GM12878 (cell line): Measurements from ENCODE around the gene TOE1. TPM values are rescaled to one million over a fixed set of nuclear protein-coding genes. Genes with fewer than 3 reads are reported as not detected.

Experiments used
- ATF7 ChIP-seq: fragments of 450-650 bp; IDR thresholded peaks from 2 replicates; pipeline ENCODE4 v1.6.1; 2016; ENCODE audit warnings: low read depth, mild to moderate bottlenecking
- CEBPB ChIP-seq, 2 experiments: fragments of 150-350 bp in 1 of 2; IDR thresholded peaks; 2 replicates each; pipeline ENCODE4 v1.6.1; 2012 to 2014; ENCODE audit warnings: low read depth in 2 of 2, low read length in 2 of 2, borderline replicate concordance in 1 of 2, inconsistent platforms in 1 of 2
- HCFC1 ChIP-seq: fragments of 150-350 bp; IDR thresholded peaks from 2 replicates; pipeline ENCODE4 v1.6.1; 2014; ENCODE audit warnings: low read length
- LARP7 ChIP-seq: fragments of 450-650 bp; IDR thresholded peaks from 2 replicates; pipeline ENCODE4 v1.6.1; 2017; ENCODE audit warnings: mild to moderate bottlenecking
- MTA3 ChIP-seq: IDR thresholded peaks from 2 replicates; pipeline ENCODE4 v1.6.1; 2012; ENCODE audit warnings: low read length, inconsistent platforms, borderline replicate concordance
- RB1 ChIP-seq: fragments of 450-650 bp; formaldehyde crosslinking; IDR thresholded peaks from 2 replicates; pipeline ENCODE4 v1.6.1; 2017; ENCODE audit warnings: mild to moderate bottlenecking, borderline replicate concordance
- RFX5 ChIP-seq: IDR thresholded peaks from 2 replicates; pipeline ENCODE4 v1.6.1; 2011; ENCODE audit warnings: low read depth, low read length, improper control_type of control experiment
- RUNX3 ChIP-seq: IDR thresholded peaks from 2 replicates; pipeline ENCODE4 v1.6.1; 2012; ENCODE audit warnings: low read length, inconsistent platforms
- SMAD5 ChIP-seq: IDR thresholded peaks from 2 replicates; pipeline ENCODE4 v1.6.1; 2016; ENCODE audit warnings: antibody characterized with exemption, low read depth
- STAT1 ChIP-seq: fragments of 450-650 bp; conservative IDR thresholded peaks from 2 replicates; pipeline ENCODE4 v1.6.1; 2014; ENCODE audit warnings: antibody characterized with exemption, mild to moderate bottlenecking
- TAF1 ChIP-seq: IDR thresholded peaks from 2 replicates; pipeline ENCODE4 v1.6.1; 2011; ENCODE audit warnings: mild to moderate bottlenecking, low read depth, low read length, borderline replicate concordance
- ZNF687 ChIP-seq: fragments of 450-650 bp; IDR thresholded peaks from 2 replicates; pipeline ENCODE4 v1.6.1; 2017; ENCODE audit warnings: mild to moderate bottlenecking, moderate library complexity
- polyA plus RNA-seq, 11 experiments: library from polyadenylated mRNA; depleted of rRNA in 4 of 11; unstranded in 6 of 11; stranded (reverse) in 5 of 11; fragments of >200 nt; fragmentation: Nextera tagmentation in 4 of 11; fragmentation: Illumina TruSeq in 1 of 11; extraction: Ambion mirVana in 4 of 11; extraction: Trizol in 1 of 11; gene quantifications; 1 replicate in 1 of 11; 2 replicates in 10 of 11; pipeline versions ENCODE4 v1.2.1 to v1.2.3, GENCODE V29; 2011 to 2016; ENCODE audit warnings: inconsistent platforms in 2 of 11, missing spikeins in 2 of 11, low read depth in 1 of 11
- total RNA-seq, 4 experiments: library from RNA; depleted of rRNA in 3 of 4; stranded (reverse); fragments of >200 nt in 3 of 4; fragmentation: Illumina TruSeq in 1 of 4; extraction: Trizol in 1 of 4; gene quantifications; 2 replicates each; pipeline versions ENCODE4 v1.2.1 to v1.2.3, GENCODE V29; 2013 to 2021
- TF ChIP-seq, protein P1 (sequence below): IDR thresholded peaks from 2 replicates; pipeline ENCODE4 v1.6.1; 2012; ENCODE audit warnings: low read depth, low read length, improper control_type of control experiment

TOE1 gene
- total and polyA plus RNA-seq, 10 of the 15 experiments (the other 5 are each of a cell fraction or from before 2014, with no cell fraction given): 22.7 to 38.0 (median 33.3) TPM

GRCh38 chr1:45326627-45327623 is 13.0 kb upstream of the TOE1 start, which contains the start of gene HPDL (continued):
- TF ChIP-seq ZNF687 (peak; percentile 78), LARP7 (peak; percentile 51; the same call in 1 of the 2 replicates), HCFC1 (peak; percentile 36; the same call in 1 of the 2 replicates), SMAD5 (peak; percentile 79), RB1 (no peak), TAF1 (peak; percentile 75; the same call in 1 of the 2 replicates), RFX5 (no peak), ATF7 (no peak), STAT1 (no peak), RUNX3 (peak; percentile 37), CEBPB (IDR thresholded peaks at IDR 0.05; ENCODE audit: borderline replicate concordance in 1 of 2, low read depth in 2 of 2, low read length in 2 of 2) (no peak), MTA3 (peak; percentile 27; the same call in 1 of the 2 replicates)
- TF ChIP-seq, protein P1, sequence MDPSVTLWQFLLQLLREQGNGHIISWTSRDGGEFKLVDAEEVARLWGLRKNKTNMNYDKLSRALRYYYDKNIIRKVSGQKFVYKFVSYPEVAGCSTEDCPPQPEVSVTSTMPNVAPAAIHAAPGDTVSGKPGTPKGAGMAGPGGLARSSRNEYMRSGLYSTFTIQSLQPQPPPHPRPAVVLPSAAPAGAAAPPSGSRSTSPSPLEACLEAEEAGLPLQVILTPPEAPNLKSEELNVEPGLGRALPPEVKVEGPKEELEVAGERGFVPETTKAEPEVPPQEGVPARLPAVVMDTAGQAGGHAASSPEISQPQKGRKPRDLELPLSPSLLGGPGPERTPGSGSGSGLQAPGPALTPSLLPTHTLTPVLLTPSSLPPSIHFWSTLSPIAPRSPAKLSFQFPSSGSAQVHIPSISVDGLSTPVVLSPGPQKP: no peak
